Right lung (tissue), 10 donors: ENCODE measurements around the gene DCAF8L2. TPM values are rescaled to one million over a fixed set of nuclear protein-coding genes. Genes with fewer than 3 reads are reported as not detected.
"Not testable (repeated sequence)": the region's sequence is repeated elsewhere in the genome, so short reads cannot be mapped to it uniquely, and the experiment has no call there.

Experiments used
- DNase-seq, 2 donors: peaks; one replicate each; pipeline ENCODE4 v3.0.0-alpha.2; 2013
- long read RNA-seq, 8 donors: transcript quantifications; one replicate each; lab custom pipeline, GENCODE V29; 2026
- polyA plus RNA-seq, 5 donors: library from polyadenylated mRNA; unstranded; fragments of 120-200 nt; gene quantifications; one replicate each; pipeline versions ENCODE4 v1.2.1 to v1.2.3, GENCODE V29; 2013; ENCODE audit warnings: inconsistent platforms in 1 of 5, low replicate concordance in 1 of 5; ENCODE audit not compliant: insufficient read length in 5 of 5, insufficient read depth in 1 of 5

Gene DCAF8L2
- not detected for polyA plus RNA-seq
- long read RNA-seq, donor 1: 0 reads
- long read RNA-seq, donor 2: 0 reads
- long read RNA-seq, donor 3: 0 reads
- long read RNA-seq, donor 4: 0 reads
- long read RNA-seq, donor 5: 0 reads
- long read RNA-seq, donor 6: 0 reads
- long read RNA-seq, donor 7: 0 reads
- long read RNA-seq, donor 8: 0 reads

DNA sequence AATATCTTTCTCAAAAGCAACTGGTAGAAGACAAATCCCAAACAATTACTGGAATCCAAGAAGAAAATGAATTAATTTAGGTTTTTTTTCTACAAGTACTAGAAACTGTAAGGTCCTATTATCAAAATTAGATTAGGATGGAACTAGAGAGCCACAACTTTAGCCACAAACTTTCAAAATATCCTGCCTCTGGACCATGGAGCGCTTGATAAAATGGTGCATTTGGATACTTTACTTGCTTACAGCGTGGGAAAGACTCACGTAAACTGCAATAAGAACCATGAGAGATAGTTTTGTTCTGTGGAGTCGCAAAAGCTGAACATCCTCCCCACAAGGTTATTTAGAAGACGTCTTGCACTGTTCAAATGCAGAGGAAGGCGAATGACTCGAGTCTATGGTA is at the start of gene DCAF8L2:
TSS of gene DCAF8L2 (plus strand) at position 301 of the 400 bp plus-strand sequence. CDS start 156,552 bp downstream, outside the sequence.
- DNase-seq: no peak

DNA sequence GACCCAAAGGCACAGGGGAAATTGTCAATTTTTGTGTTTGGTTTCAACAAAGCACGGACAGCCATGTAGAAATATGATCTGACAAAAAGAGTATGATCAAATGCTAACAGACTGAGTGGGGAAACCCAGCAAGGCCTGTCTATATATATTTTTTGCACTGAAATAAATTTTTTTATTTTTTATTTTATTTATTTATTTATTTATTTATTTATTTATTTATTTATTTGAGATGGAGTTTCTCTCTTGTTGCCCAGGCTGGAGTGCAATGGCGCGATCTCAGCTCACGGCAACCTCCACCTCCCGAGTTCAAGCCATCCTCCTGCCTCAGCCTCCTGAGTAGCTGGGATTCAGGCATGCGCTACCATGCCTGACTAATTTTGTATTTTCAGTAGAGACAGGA is 49.0 kb upstream of the DCAF8L2 start:
- not testable (repeated sequence) for DNase-seq

GRCh38 chrX:27548624-27549023 is 41.5 kb upstream of the DCAF8L2 start:
- DNase-seq: no peak

GRCh38 chrX:27549688-27550087 is 40.5 kb upstream of the DCAF8L2 start:
- DNase-seq: no peak

- peak; percentile 2 to 10 for DNase-seq
Observed at GRCh38 chrX:27555514-27555913, 34.6 kb upstream of the DCAF8L2 start.

GRCh38 chrX:27565992-27566391 is 24.2 kb upstream of the DCAF8L2 start:
- peak; percentile 7 to 12 for DNase-seq

DNA sequence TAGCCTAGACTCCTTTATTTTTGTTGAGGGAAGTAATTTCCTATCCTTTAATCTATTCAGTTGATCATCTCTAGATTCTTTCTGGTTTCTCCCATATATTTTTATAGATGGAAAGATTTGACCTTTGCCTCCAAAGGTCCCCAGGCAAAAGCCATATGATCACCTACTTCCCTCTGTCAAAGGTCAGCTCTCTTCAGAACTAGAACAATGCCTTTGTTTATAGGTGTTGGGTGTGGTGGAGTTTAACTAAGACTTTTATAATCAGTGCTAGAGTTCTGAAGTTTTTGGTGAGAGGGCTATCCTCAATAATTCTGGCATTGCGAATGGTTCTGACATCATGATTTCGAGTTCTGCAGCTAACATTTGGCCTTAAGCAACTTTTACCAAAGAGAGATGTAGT is 19.0 kb upstream of the DCAF8L2 start:
- no peak for DNase-seq

DNA sequence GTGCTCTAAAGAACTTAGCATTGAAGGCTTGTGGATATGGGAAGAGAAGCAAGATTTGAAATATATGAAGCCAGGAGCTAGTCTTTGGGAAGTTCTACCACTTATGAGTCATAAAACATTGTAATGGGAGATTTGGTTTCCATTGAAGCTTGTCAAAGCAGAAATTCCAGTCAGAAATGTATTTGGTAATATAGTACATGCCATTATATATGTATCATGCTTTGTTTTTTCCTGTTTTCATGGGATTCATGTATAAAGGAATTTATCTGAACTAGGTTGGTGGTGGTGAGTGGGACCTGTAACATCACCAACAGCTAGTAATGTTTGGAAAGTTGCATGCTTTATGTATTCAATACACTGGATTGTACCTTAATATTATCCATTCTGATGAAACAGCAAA is 14.6 kb upstream of the DCAF8L2 start:
- DNase-seq: no peak

GRCh38 chrX:27583976-27584375 is 6.2 kb upstream of the DCAF8L2 start:
- DNase-seq: no peak

DNA sequence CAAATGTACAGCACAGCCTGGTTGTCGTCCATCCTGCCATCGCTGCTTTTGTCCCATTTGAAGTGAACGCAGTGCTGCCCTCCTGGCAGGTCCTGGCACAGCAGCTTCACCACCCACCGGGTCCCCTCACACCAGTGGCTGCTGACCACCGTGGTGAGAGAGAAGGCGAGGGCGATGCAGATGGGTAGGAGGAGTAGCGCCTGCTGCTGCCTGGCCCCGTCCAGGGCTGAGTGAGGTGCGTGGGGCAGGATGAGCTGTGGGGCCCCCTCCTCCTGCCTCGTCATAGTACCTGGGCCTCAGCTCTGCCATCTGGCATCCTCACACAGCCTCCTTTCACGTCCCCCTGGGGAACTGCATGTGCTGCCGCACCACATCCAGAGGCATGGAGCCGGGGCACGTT is 1.8 kb downstream of the DCAF8L2 start:
- DNase-seq: no peak

DNA sequence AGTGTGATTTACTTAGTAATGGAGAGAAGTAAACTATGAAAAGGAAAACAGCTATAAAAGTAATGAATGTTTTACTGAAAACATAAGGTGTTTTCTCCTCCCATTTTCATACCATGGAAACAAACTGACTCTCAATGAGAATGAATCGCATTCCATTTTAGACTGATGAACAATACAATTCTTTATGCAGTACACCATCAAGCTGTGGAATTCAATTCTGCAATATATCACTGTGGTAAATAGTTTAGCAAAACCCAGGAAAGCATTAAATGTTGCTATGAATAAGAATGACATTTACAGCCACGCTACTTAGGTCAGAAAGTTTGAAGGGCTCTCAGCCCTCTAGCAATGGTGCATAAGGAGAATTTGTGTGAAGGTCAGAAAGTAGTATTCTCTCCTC is 7.4 kb downstream of the DCAF8L2 start:
- DNase-seq: no peak

- no peak for DNase-seq
Observed at GRCh38 chrX:27598312-27598711, 8.2 kb downstream of the DCAF8L2 start.

- DNase-seq: no peak
Observed at GRCh38 chrX:27599928-27600327, 9.8 kb downstream of the DCAF8L2 start.

DNA sequence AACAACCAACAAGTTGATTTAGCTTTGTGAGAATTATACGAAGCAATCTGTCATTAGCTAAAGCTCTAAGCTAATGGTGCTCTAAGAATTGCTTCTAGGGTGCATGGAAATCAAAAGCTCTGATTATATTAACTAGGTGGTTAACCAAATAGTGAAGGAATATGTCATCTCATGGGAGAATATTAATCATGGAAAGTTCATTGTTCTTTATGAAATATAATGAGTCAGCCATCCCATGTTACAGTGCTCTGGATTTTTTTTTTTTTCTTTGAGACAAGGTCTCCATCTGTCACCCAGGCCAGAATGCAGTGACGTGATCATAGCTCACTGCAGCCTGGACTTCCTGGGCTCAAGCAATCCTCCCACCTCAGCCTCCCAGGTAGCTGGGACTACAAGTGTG is 10.5 kb downstream of the DCAF8L2 start:
- no peak for DNase-seq

DNA sequence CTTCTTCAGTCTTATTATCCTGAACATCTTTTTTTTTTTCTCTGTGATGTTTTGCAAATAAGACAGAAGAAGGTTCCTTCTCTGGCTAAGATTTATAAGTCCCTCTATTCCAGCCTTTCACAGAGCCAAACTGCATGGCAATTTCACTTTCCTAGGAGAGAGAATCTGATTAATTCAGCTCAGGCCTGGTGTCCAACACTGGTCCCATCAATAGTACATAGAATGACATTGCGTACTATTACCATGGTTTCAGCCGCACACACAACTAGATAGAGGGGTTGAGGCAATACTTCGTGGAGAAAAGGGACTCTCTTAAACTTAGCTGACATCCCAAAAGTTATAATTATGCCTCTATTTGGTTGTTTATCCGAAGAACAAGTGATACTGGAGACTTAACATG is 18.5 kb downstream of the DCAF8L2 start:
- no peak for DNase-seq

DNA sequence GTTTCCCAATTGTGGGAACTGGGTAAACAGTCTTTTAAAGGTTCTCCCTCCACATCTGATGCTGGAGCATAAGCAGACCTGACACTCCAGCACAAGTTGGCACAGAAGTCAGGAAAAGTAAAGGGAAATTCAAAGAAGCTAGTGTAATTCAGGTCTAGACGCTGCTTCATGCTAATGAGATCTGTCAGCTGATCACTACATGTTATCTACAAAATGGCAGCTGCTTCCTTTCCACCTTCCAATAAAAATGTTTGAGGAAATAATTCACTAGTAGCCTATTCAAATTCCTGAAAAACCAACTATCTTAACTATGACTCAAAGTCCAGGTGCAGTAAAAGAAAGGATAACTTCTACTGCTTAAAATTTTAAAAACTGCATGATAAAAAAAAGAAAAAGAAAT is 29.3 kb downstream of the DCAF8L2 start:
- DNase-seq: no peak

GRCh38 chrX:27619975-27620374 is 29.8 kb downstream of the DCAF8L2 start:
- no peak for DNase-seq

GRCh38 chrX:27622883-27623282 is 32.7 kb downstream of the DCAF8L2 start:
- no peak for DNase-seq

DNA sequence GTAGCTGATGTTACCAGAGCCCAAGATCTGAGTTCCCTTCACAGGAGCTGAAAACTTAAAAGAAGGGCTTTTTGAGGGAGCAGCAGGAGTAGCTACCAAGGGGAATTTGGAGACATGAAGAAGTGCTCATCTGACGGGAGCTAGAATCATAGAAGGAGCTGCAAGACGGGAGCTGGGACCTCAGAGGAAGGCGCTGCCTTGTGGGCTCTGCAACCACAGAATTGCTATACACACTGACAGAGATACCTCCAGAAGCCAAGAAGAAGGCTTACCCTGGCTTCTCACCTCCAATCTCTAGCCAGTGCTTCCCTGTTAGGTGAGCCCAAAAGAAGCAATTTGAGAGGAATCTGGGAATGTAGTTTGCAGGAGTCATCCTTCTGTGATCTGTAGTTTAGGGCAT is 35.9 kb downstream of the DCAF8L2 start:
- DNase-seq: no peak

DNA sequence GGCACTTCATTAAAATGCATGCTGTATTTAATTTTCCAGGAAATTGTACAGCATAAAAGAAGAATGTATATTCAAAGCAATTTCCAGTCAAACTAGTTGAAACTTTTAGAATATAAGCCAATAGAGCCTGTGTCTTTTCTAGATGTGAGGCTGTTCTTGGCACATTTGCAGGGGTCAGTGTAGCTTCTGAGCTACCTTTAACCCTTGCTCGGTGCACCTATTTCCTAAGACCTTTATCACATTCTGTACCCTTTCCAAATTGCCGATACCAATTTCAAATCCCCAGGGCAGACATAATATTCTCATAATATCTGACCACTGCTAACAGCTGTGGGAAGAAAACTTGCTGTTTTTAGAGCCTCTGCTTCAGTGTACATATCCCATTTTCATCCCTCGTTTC is 43.2 kb downstream of the DCAF8L2 start:
- no peak for DNase-seq

- DNase-seq: peak in 1 of 2 donors; percentile 0
Observed at GRCh38 chrX:27656581-27656980, 66.4 kb downstream of the DCAF8L2 start.

DNA sequence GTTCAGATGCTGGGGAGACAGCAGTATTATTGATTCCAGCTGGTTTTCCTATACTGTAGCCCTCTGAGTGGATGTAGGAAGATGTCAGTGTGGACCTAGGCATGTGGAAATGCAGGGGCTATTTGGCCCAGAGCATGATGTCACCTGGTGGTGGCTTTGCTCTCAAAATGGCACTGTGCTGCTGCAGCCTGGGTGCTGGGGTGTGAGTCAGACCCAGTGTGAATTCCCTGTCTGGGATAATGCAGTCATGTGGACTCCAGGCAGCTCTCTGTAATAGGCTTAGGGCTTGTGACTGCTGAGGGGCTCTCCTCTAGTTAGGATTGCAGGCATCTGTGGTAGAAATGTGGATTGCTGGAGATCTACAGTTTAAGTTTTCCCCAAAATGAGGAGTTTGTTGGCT is 70.7 kb downstream of the DCAF8L2 start:
- DNase-seq: no peak

GRCh38 chrX:27671234-27671633 is 81.1 kb downstream of the DCAF8L2 start:
- no peak for DNase-seq

- no peak for DNase-seq
Observed at GRCh38 chrX:27674491-27674890, 84.3 kb downstream of the DCAF8L2 start.
